Loucy (cell line): ENCODE data around the gene FEM1A.

Experiments
- CTCF ChIP-seq: fragments of 200-600 bp; sonication (generic); conservative IDR thresholded peaks from 2 replicates; pipeline ENCODE4 v1.5.1; 2014; ENCODE audit warnings: mild to moderate bottlenecking, antibody characterized with exemption, low read length
- EZH2phosphoT487 ChIP-seq: fragments of 200-600 bp; IDR thresholded peaks from 2 replicates; pipeline ENCODE4 v1.6.1; 2018; ENCODE audit warnings: antibody characterized with exemption, mild to moderate bottlenecking, moderate library complexity, borderline replicate concordance

GRCh38 chr19:4768934-4769777 lies 22.4 kb upstream of the FEM1A start:
- TF ChIP-seq CTCF (no peak), EZH2phosphoT487 (no peak)
